Activated CD4-positive, alpha-beta T cell treated with anti-CD3 and anti-CD28 coated beads, Interleukin-2, amount 50 U/mL, for 16 hours (primary cell): Measurements from ENCODE around the gene KICS2.
"Not testable (repeated sequence)": the region's sequence is repeated elsewhere in the genome, so short reads cannot be mapped to it uniquely, and the experiment has no call there.

Source experiments
- DNase-seq: peaks from one replicate; pipeline ENCODE4 v3.0.0-alpha.2; 2020

Gene KICS2

DNA sequence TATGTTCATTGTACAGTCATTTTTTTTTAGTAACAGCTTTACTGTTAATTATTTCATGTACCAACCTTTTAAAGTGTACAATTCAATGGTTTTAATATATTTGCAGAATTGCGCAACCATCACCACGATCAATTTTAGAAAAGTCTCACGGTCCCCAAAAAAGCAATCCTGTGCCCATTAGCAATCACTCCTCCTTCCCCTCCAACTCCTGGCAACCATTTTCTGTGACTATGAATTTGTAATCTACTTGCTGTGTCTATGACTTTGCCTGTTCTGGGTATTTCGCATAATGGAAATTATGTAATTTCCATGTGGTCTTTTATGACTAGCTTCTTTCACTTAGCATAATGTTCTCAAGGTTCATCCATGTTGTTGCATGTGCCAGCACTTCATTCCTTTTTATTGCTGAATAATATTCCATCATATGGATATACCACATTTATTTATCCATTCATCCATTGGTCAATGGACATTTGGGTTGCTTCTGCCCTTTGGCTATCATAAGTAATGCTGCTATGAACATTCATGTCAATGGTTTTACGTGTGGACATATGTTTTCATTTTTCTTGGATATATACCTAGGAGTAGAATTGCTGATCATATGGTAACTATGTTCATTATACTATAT is 9.9 kb downstream of the KICS2 start:
- DNase-seq = no peak

DNA sequence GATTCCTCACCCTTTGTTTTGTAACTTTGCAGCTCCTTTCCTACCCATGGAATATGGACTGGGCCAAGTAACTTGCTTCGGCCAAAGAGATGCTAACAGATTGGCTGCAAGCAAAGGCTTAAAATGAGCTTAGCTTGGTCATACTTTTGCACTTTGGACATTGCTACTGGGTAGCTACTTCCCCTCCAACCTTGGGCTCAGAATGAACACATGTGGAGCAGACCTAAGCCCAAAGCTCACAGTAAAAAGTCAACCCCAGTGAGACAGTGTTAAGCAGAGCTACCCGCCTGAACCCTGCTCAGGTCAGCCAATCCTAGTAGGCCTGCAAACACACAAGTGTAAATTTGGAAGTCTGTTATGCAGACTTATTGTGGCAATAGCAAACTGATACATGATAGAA is 14.6 kb downstream of the KICS2 start:
- no peak for DNase-seq

DNA sequence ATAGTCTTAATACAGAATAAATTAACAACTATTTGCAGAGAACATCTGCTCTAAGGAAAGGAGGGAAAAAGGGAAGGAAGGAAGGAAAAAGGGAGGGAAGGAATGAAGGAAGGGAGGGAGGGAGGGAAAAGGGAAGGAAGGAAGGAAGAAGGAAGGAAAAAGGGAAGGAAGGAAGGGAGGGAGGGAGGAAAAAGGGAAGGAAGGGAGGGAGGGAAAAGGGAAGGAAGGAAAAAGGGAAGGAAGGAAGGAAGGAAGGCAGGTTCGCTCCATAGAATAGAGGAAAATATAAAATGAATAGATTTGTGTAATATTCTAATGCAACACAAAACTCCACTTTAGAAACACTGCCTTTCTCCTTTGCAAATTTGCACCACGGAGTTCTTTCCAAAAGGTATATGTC is 16.6 kb downstream of the KICS2 start:
- no peak for DNase-seq

DNA sequence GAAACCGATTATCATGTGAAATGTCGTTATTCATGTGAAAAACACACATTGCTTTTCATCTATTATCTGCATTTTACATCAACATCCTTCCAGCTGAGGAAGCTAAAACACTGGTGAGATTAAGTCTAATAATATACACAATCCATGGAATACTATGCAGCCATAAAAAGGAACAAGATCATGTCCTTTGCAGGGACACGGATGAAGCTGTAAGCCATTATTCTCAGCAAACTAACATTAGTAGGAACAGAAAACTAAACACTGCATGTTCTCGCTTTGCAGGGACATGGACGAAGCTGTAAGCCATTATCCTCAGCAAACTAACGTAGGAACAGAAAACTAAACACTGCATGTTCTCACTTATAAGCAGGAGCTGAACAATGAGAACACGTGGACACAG is 18.3 kb downstream of the KICS2 start:
- no peak for DNase-seq

DNA sequence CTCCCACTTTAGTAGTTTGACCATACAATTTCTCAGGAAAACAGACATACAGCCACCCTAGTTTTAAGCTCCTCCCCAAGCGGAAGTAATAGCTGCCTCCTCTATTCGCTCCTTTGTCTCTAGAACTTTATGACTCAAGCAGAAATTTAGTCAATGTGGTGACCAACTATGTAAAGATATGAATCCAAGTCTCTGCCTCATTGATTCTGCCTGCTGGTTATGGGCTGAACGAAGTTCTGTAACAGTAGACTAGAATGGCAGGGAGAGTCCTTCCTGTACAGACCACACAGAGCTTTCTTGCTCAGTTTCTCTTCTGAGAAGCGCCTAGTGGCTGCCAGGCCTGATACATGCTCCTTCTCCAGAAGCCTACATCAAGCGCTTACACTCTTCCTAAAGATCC is 19.1 kb downstream of the KICS2 start:
- no peak for DNase-seq

DNA sequence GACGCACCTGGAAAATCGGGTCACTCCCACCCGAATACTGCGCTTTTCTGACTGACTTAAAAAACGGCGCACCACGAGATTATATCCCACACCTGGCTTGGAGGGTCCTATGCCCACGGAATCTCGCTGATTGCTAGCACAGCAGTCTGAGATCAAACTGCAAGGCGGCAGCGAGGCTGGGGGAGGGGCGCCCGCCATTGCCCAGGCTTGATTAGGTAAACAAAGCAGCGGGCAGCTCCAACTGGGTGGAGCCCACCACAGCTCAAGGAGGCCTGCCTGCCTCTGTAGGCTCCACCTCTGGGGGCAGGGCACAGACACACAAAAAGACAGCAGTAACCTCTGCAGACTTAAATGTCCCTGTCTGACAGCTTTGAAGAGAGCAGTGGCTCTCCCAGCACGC is 26.3 kb downstream of the KICS2 start:
- not testable (repeated sequence) for DNase-seq

DNA sequence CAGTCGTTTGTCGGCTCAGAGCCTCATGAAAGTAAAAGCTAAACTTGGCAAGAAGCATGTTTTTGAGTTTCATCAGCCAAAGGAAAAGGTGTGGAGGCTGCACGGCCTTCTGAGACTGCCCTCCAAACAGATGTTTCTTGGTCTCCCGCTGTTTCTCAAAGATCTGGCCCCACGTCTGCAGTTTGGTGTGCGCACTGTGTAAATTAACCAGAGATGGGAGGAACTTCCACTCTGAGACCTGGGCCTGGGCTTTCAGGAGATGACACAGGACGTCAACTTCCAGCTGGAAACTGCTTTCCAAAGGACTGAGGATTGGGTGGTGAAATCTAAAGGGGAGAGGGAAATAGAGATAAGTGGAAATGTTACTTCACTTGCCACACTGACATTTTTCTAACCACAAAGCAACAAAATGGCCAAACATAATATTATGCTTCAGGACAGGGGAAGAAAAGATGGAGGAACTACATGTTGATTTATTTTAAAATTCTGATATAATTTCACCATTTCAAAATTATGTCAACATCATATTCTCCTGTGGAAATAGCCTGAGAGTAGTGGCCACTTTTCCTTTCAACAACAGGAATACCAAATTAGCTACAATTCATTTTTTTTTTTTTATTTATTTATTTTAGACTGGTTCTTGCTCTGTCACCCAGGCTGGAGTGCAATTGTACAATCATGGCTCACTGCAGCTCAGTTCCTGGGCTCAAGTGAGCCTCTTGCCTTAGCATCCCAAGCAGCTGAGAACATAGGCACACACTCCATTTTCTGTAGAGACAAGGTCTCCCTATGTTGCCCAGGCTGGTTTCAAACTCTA is 27.6 kb downstream of the KICS2 start:
- no peak for DNase-seq

DNA sequence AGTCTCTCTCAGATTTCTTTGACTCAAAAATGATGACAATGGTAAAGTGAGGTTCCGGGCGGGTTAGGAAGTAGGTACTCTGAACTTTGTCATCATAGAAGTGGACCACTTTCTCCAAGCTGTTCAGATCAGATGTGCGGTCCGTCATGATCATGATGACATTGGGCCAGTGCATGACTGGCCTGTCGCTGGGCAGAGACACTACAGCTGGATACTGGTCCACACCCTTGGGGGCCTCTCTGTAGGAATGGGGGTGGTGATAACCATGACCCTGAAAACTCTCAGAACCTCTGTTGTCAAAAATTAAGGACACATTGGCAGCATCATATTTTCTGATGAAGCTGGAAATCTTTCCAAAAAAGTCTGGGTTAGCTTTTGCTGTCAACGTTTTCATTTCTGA is 28.2 kb downstream of the KICS2 start:
- DNase-seq = no peak

DNA sequence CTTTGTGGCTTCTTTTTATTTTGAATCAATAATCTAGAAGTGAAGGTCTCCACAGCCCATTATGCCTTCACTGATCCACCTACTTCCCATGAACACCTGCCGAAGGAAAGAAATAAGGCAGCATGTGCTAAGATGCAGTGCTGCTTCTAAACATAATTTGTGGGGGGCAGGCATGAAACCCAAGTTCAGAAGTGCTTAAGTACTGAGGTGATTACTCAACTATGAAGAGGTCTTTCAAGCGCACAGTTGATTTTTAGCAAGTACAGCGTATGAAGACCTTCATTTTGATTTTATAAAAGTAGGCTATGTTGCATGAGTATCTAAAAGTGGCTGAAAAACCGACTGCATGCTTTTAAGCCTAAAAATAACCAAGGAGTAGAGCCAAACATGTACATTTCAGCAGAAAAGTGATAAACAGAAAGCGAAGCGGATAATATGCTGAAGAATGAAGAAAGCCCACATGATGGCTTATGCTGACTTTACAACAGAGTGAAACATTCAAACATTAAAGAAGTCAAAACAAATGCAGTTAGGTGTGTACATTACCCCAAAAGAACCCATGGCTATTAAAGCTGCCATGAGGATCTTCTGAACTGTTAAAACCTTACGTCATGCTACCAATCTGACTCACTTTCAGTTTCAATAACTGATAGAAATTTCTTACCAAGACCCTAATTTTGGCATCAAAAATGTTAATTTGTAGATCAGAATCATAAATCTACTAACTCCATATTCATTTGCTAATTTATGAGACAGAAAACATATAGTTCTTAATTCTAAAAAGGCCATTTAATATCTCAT is 29.3 kb downstream of the KICS2 start:
- peak; percentile 34 for DNase-seq

DNA sequence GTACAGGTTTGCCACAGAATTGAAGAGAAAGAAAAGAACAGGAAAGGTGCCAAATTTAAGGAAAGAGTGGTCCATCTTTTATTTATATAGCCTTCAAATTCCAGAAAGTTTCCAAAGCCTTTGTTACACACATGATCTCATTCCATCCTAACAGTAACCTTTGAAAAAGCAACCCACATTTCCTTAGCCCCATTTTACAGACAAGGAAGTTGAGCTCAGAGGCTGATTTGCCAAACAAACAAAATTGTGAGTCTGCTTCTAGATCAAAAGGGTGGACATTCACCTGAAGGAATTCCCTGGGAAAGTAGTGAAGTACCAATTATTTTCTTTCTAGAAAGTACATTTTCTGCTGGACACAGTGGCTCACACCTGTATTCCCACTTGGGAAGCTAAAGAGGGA is 32.0 kb downstream of the KICS2 start:
- no peak for DNase-seq

DNA sequence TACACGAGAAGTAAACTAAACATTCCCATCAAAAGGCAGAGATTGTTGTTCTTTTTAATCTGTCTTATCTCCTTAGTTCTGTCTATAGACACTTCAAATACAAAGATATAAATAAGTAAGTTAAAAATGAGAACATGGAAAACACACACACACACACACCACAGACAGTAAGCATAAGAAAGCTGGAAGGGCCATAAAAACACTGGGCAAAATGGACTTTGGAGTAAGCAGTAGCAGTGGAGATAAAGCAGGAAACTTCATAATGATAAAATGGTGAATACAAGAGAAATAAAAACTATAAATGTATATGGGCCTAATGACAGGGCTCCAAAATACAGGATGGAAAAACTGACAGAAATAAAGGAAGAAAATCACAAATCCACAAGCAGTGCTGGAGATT is 32.6 kb downstream of the KICS2 start:
- DNase-seq = no peak

DNA sequence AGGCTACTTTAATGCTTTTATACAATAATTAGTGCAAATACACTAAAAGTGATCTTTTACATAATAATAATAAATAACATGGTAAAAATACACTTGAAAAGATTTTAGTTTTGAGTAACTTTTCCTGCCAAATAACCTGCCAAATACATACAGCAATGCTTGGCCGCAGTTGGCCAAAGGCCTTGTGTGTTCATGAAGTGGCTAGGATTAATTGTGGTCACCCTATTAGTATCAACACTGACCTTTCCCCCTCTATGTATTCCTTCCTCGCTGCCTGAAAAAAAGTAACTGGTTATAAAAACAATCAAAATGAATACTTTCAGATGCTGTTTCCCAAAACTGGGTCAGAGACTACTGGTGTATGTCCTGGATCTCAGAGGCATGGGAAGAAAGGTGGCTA is 34.3 kb downstream of the KICS2 start:
- no peak for DNase-seq

DNA sequence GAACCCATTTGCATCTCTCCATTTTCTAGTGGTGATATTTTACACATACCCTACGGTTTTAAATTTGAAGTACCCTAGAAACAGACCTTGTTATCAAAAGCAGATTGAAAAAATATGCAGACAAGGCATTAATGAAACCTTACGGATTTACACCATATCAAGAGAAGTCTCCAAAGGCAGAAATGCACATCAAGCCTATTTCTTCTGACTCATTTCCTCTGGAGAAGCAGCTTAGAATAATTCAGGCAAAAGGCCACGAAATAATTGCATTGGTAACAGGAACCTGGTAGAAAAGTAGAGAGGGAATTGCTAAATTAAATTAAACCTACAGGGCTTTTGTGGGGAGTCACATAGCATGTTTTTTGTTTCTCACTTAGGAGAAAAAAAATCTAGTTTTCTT is 34.7 kb downstream of the KICS2 start:
- no peak for DNase-seq

DNA sequence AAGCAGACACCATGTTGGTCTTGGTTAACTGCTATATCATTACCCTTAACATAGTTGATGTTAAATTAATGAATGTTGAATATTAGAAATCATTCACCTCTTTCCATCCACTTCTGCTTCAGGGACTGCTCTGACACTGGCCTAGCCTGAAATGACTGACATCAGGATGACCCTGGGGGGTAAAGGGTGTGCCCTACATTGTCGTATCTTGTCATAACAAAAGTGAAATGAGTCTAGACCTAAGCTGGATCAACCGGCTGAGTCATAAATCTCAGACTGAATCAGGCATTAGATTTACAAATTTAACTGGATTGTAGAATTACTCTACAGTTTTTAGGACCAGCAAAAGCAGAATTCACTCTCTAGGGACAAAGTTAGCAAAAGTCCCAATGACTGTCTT is 35.3 kb downstream of the KICS2 start:
- peak; percentile 71 for DNase-seq

DNA sequence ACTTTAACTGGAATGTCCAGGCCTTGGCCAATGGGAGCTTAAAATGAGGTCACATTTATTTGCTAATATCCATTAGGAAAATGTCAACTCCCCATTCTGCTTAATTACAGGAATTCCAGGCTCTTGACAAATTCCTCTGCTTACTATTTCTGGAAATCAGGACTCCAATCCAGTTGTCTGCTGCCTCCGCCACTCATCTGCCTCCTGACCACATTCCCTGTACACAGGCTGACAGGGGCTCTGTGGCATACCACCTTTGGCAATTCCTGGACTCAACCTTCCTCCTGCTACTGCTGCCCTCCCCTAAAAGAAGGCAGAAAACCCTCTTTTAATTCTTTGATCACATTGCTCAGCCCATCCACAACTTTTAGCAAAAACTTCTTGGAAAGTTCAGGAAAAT is 37.9 kb downstream of the KICS2 start:
- no peak for DNase-seq

DNA sequence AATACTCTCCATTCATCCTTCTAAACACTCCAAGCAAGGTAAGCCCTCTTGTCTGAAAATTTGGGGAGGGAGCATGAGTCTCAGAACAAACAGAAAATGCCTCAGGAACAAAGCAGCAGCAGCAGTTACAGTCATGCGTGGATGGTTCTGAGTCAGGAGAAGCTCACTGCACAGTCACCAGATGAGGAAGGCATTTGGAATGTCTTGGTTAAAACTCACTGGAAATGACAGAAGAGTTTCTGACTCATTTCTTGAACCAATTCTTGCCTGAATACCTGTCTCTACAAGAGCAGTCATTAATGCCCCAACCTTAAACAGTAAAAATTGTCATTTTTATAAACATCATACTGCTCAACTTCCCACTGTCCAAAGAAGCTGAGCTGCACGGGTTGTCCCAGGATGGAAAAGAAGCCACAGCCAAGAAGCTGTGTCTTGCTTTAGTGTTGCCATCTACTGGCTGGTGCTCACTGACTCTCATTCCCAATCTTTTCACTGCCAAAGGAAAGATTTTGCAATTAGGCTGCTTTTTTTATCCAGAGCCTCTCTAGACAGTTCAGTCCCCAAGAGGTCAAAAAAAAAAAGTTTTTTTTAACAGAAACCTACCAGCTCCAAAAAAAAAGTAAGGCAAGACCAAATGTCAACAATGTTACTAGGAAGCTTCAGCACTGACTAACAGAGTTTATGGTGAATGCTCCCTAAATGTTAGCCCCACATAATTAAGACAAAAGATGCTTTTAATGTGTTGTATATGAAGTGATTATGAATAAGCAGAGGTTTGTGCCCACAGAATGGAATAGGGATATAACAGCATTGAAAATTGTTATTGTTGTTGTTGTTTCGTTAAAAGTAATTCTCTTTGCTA is 40.4 kb downstream of the KICS2 start:
- DNase-seq = peak; percentile 5

DNA sequence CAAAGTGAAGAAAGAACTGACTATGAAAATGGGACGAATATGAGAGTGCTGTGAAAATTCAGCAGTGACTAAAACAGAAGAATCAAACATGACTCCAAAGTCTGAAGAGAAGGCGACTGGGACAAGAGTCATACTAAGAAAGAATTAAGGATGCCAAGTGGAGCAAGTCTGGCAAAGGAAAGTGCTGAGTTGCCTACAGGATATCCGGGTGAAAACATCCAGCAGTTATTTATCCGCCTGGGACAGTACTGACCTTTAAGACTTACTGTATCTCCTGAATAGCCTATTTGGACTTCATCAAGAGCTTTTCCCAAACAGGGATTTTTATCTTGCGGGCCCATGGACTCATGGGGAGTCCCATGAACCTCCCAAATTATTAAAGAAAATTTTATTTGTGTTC is 41.1 kb downstream of the KICS2 start:
- no peak for DNase-seq

DNA sequence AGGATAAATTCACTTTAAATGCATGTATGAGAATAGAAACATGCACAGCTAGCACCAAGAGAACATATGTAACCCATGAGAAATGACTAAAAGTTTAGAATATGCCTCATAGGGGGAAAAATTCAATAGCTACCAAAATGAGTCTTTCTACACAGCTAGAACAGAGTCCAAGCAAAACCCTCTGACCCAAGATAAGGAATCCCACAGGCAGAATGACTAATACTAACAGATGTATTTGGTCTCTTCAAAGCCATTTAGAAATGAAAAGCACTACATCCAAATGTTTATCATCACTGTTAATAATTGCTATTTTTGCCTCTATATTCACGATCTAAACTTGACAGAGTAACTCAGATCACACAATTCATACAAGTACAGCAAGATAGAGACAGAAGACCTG is 44.0 kb downstream of the KICS2 start:
- no peak for DNase-seq

DNA sequence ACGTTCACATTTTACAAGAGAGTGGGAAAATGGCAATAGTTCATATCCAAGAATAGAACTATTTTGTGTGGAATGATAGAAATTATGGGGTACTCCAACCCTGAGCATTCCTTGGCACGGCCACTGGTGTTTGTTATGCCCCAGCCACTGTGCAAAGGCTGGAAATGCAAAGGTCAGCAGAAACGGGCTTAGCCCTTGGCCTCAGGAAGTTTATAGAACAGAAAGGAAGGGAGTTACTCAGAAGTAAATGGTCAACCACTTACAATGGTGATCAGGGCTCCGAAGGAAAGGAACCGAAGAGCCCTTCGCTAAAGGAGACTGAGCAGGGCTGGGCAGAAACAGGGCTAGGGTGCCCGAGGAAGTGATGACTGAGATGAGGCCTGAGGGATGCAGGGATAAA is 45.1 kb downstream of the KICS2 start:
- DNase-seq = no peak

DNA sequence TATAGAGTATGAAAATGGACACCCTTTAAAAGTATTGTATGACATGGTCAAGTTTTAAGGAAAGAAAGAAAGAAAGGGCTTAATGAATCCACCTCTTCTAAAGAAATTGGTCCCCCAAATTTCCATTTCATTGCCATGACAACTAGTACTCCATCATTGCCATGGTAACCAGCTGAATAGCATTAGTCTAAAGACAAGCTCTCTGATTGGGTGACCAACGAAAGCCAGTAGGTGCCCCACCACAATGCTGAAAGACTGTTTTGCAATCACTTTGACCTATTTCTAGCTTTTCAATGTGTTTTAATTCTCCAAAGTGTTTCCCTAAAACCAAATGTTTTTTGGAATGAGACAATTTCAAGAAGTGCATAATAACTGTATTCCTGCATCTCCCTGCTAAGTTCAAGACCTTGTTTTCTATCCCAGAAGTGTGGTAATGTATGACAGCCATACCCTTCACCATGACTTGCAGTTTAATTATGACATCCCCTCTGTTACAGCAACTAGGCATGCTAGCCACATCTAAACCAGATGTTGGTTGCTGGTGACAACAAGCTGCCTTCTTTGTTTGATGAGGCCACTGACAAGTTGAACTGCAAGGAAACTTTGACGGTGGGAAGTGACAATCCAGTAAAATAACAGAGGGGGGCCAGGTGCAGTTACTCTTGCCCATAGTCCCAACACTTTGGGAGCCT is 46.7 kb downstream of the KICS2 start:
- no peak for DNase-seq

DNA sequence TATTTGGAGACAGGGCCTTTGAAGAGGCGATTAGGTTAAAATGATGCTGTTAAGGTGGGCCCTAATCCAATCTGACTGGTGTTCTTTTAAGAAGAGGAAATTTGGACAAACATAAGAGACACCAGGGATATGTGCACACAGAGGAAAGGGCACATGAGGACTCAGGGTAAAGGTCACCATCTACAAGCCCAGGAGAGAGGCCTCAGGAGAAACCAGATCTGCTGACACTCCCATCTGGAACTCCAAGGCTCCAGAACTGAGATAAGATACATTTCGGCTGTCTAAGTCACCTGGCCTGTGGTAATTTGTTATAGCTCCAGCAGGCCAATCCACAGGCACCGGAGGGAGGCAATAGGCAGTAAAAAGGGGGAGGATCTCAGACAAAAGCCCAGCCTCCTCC is 48.6 kb downstream of the KICS2 start:
- DNase-seq = no peak
